SH-SY5Y (cell line): ENCODE data around the gene PRKG1.

Experiments used
- GATA2 ChIP-seq: IDR thresholded peaks from 2 replicates; pipeline ENCODE4 v1.6.1; 2011; ENCODE audit warnings: mild to moderate bottlenecking, low read depth, low read length
- GATA3 ChIP-seq: IDR thresholded peaks from 2 replicates; pipeline ENCODE4 v1.6.1; 2011; ENCODE audit warnings: low read depth, mild to moderate bottlenecking, low read length, moderate library complexity

- TF ChIP-seq GATA2, result no peak
- no peak for TF ChIP-seq GATA3
Measured at GRCh38 chr10:51604579-51604978, 530.3 kb downstream of the PRKG1 start.
